ENCODE measurements around the gene CC2D1B. TPM values are rescaled to one million over a fixed set of nuclear protein-coding genes. Genes with fewer than 3 reads are reported as not detected.

CC2D1B gene
- total RNA-seq, 1 donor from 2014 or later, result 9.4 TPM

DNA sequence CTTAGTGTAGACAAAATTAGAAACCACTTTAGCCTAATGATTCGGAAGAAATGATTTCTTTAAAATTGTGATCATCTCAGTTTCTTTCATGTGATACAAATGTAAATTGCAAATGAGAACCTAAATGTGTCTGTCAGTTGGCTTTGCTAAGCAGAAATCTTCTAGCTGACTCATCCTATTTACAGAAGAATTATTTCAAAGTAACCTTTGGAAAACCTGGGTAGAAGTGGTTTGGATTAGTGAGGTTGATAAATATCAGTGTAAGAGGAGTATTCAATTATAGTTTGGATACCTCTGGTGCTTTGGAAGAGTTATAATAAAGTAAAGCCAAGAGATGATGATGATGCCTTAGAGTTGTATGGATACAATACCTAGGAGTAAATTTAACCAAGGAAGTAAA is 37.4 kb downstream of the CC2D1B start:
- peaks cover 7% of the 10 kb centered on the region for H3K36me3 Mint-ChIP-seq
- no peaks in the 10 kb centered on the region for H3K27me3 ChIP-seq
- no peaks in the 10 kb centered on the region for H3K79me2 ChIP-seq (ENCODE audit: low read depth)
- no peaks in the 10 kb centered on the region for H4K20me1 ChIP-seq (ENCODE audit: low read depth)
- no peak overlapping the region for H3K4me3 ChIP-seq
- H3K4me1 Mint-ChIP-seq, result no peaks in the 10 kb centered on the region
- no peak overlapping the region for H3K9ac ChIP-seq
- H3K27me3 Mint-ChIP-seq (ENCODE audit: insufficient read depth, low read depth), result peaks cover 2% of the 10 kb centered on the region
- no peak for TF ChIP-seq EZH2phosphoT487 (IDR thresholded peaks at IDR 0.05)
- H2AFZ ChIP-seq (replicated peaks), result no peak overlapping the region
- no peaks in the 10 kb centered on the region for H3K9me3 Mint-ChIP-seq
- H3F3A ChIP-seq (ENCODE audit: low read depth), result no peaks in the 10 kb centered on the region
- H3K4me2 ChIP-seq, result no peak overlapping the region
- H3K27ac ChIP-seq, result no peak overlapping the region
- no peak for DNase-seq (ENCODE audit: low spot score)
- no peak overlapping the region for H3K27ac Mint-ChIP-seq
- H3K36me3 ChIP-seq, result no peaks in the 10 kb centered on the region
- no peaks in the 10 kb centered on the region for H3K4me1 ChIP-seq
- no peak overlapping the region for H3K4me3 Mint-ChIP-seq
- no peaks in the 10 kb centered on the region for H3K9me3 ChIP-seq (ENCODE audit: low read depth)

DNA sequence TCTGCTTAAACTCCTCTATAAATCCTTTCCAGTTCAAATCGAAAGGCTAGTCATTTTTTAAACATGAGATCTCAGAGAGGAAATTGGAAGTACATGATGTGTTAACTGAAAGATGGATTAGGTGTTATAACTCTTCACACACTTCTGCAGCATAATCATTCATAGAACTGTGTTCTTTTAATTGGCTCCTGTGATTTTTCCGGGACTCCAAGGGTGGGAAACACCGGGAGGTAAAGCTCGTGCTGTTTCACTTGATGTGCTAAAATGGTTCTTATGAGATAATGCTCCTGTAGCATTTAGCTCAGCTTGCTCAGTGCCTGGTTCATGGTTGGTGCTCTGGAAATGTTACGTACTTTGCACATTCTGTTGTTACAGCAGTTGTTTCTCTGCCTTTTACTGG is 40.2 kb downstream of the CC2D1B start:
- Histone ChIP-seq H2AFZ (replicated peaks) (no peak overlapping the region), H3K27ac (no peak overlapping the region), H3K27me3 (no peaks in the 10 kb centered on the region), H3F3A (ENCODE audit: low read depth) (no peaks in the 10 kb centered on the region), H4K20me1 (ENCODE audit: low read depth) (no peaks in the 10 kb centered on the region), H3K36me3 (no peaks in the 10 kb centered on the region), H3K4me3 (no peak overlapping the region), H3K4me1 (no peaks in the 10 kb centered on the region), H3K9ac (no peak overlapping the region), H3K4me2 (no peak overlapping the region), H3K79me2 (ENCODE audit: low read depth) (no peaks in the 10 kb centered on the region), H3K9me3 (ENCODE audit: low read depth) (no peaks in the 10 kb centered on the region)
- H3K27me3 Mint-ChIP-seq (ENCODE audit: insufficient read depth, low read depth), result peaks cover 2% of the 10 kb centered on the region
- TF ChIP-seq EZH2phosphoT487 (IDR thresholded peaks at IDR 0.05), result no peak
- TF ChIP-seq, protein P1, sequence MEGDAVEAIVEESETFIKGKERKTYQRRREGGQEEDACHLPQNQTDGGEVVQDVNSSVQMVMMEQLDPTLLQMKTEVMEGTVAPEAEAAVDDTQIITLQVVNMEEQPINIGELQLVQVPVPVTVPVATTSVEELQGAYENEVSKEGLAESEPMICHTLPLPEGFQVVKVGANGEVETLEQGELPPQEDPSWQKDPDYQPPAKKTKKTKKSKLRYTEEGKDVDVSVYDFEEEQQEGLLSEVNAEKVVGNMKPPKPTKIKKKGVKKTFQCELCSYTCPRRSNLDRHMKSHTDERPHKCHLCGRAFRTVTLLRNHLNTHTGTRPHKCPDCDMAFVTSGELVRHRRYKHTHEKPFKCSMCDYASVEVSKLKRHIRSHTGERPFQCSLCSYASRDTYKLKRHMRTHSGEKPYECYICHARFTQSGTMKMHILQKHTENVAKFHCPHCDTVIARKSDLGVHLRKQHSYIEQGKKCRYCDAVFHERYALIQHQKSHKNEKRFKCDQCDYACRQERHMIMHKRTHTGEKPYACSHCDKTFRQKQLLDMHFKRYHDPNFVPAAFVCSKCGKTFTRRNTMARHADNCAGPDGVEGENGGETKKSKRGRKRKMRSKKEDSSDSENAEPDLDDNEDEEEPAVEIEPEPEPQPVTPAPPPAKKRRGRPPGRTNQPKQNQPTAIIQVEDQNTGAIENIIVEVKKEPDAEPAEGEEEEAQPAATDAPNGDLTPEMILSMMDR (IDR thresholded peaks at IDR 0.05), result no peak
- no peak for TF ChIP-seq EZH2 (IDR thresholded peaks at IDR 0.05)
- DNase-seq (ENCODE audit: low spot score), result no peak
- no peaks in the 10 kb centered on the region for H3K4me1 Mint-ChIP-seq
- H3K9me3 Mint-ChIP-seq, result no peaks in the 10 kb centered on the region
- H3K36me3 Mint-ChIP-seq, result peaks cover 12% of the 10 kb centered on the region
- H3K27ac Mint-ChIP-seq, result no peak overlapping the region
- H3K4me3 Mint-ChIP-seq, result no peak overlapping the region

DNA sequence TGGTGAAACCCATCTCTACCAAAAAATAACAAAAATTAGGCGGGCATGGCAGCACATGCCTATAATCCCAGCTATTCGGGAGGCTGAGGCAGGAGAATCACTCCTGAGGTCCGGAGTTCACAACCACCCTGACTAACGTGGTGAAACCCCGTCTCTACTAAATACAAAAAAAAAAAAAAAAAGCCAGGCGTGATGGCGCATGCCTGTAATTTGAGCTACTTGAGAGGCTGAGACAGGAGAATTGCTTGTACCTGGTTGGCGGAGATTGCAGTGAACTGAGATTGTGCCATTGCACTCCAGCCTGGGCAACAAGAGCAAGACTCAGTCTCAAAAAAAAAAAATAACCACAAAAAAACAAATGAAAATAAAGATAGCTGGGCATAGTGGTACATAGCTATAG is 42.3 kb downstream of the CC2D1B start:
- Mint-ChIP-seq H3K36me3 (peaks cover 12% of the 10 kb centered on the region), H3K9me3 (no peaks in the 10 kb centered on the region), H3K4me3 (no peak overlapping the region), H3K27ac (no peak overlapping the region), H3K27me3 (ENCODE audit: insufficient read depth, low read depth) (no peaks in the 10 kb centered on the region), H3K4me1 (no peaks in the 10 kb centered on the region)
- H4K20me1 ChIP-seq (ENCODE audit: low read depth), result no peaks in the 10 kb centered on the region
- no peak overlapping the region for H2AFZ ChIP-seq (replicated peaks)
- DNase-seq (ENCODE audit: low spot score), result no peak
- H3K36me3 ChIP-seq, result no peaks in the 10 kb centered on the region
- no peak for TF ChIP-seq EZH2 (IDR thresholded peaks at IDR 0.05)
- TF ChIP-seq, protein P1 (IDR thresholded peaks at IDR 0.05), result no peak
- no peak for TF ChIP-seq EZH2phosphoT487 (IDR thresholded peaks at IDR 0.05)
- H3K9ac ChIP-seq, result no peak overlapping the region
- no peaks in the 10 kb centered on the region for H3F3A ChIP-seq (ENCODE audit: low read depth)
- H3K4me2 ChIP-seq, result no peak overlapping the region
- no peaks in the 10 kb centered on the region for H3K27me3 ChIP-seq
- no peaks in the 10 kb centered on the region for H3K79me2 ChIP-seq (ENCODE audit: low read depth)
- no peaks in the 10 kb centered on the region for H3K9me3 ChIP-seq (ENCODE audit: low read depth)
- H3K27ac ChIP-seq, result no peak overlapping the region
- H3K4me1 ChIP-seq, result no peaks in the 10 kb centered on the region
- no peak overlapping the region for H3K4me3 ChIP-seq

DNA sequence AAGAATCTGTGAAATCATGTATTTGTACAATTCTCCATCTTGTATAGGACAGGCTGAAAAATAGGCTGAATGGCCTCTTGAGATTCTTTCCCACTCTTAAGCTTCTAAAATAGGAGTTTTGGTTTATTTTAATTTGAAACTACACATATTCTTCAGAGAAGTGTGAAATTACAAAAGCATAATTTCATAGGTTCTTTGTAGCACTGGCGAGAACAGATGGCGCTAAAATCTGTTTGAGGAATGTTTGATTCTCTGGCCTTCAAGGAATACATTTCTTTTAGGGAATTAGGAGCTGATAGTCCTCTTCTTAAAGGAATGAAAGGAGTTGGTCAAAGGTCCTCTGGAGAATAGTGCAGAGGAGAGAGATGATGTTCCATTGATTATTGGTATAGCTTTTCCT is 44.9 kb downstream of the CC2D1B start:
- no peak overlapping the region for H3K4me3 ChIP-seq
- H4K20me1 ChIP-seq (ENCODE audit: low read depth), result no peaks in the 10 kb centered on the region
- H3K36me3 ChIP-seq, result no peaks in the 10 kb centered on the region
- no peak overlapping the region for H2AFZ ChIP-seq (replicated peaks)
- H3K79me2 ChIP-seq (ENCODE audit: low read depth), result no peaks in the 10 kb centered on the region
- H3K27ac ChIP-seq, result no peak overlapping the region
- Mint-ChIP-seq H3K9me3 (no peaks in the 10 kb centered on the region), H3K27ac (no peak overlapping the region), H3K27me3 (ENCODE audit: insufficient read depth, low read depth) (no peaks in the 10 kb centered on the region), H3K4me1 (no peaks in the 10 kb centered on the region), H3K4me3 (no peak overlapping the region), H3K36me3 (peaks cover 10% of the 10 kb centered on the region)
- TF ChIP-seq EZH2 (IDR thresholded peaks at IDR 0.05), result no peak
- TF ChIP-seq, protein P1 (IDR thresholded peaks at IDR 0.05), result no peak
- no peak for TF ChIP-seq EZH2phosphoT487 (IDR thresholded peaks at IDR 0.05)
- H3K9me3 ChIP-seq (ENCODE audit: low read depth), result no peaks in the 10 kb centered on the region
- no peaks in the 10 kb centered on the region for H3K4me1 ChIP-seq
- H3F3A ChIP-seq (ENCODE audit: low read depth), result no peaks in the 10 kb centered on the region
- DNase-seq (ENCODE audit: low spot score), result no peak
- H3K9ac ChIP-seq, result no peak overlapping the region
- no peak overlapping the region for H3K4me2 ChIP-seq
- no peaks in the 10 kb centered on the region for H3K27me3 ChIP-seq
